ENCODE measurements around the gene UBE2E1. TPM values are rescaled to one million over a fixed set of nuclear protein-coding genes. Genes with fewer than 3 reads are reported as not detected.
"Not testable (repeated sequence)": the region's sequence is repeated elsewhere in the genome, so short reads cannot be mapped to it uniquely, and the experiment has no call there.

Gene UBE2E1
- total RNA-seq, 1 donor from 2014 or later: 124 TPM

GRCh38 chr3:23877329-23877980 is 71.7 kb downstream of the UBE2E1 start:
- no peaks in the 10 kb centered on the region for H3K9me3 ChIP-seq
- H3K4me1 ChIP-seq: peaks cover 49% of the 10 kb centered on the region
- DNase-seq (ENCODE audit: extremely low spot score in 2 of 2): no peak
- H3K27me3 ChIP-seq: no peaks in the 10 kb centered on the region
- no peak overlapping the region for H3K4me3 ChIP-seq
- TF ChIP-seq POLR2AphosphoS5 (IDR thresholded peaks at IDR 0.05; ENCODE audit: insufficient read depth in 1 of 2, low read depth in 1 of 2) (no peak), POLR2A (IDR thresholded peaks at IDR 0.05) (no peak), CTCF (IDR thresholded peaks at IDR 0.05) (no peak)
- no peaks in the 10 kb centered on the region for H3K36me3 ChIP-seq
- no peak overlapping the region for H3K27ac ChIP-seq
- intact Hi-C loops (cut with DNase I): no loop called here

GRCh38 chr3:23879485-23879884 is 73.7 kb downstream of the UBE2E1 start:
- Histone ChIP-seq H3K36me3 (no peaks in the 10 kb centered on the region), H3K27ac (no peak overlapping the region), H3K4me3 (no peak overlapping the region), H3K27me3 (no peaks in the 10 kb centered on the region), H3K9me3 (no peaks in the 10 kb centered on the region), H3K4me1 (peaks cover 36% of the 10 kb centered on the region)
- no peak for TF ChIP-seq POLR2A (IDR thresholded peaks at IDR 0.05)
- TF ChIP-seq CTCF (IDR thresholded peaks at IDR 0.05): no peak
- no peak for TF ChIP-seq POLR2AphosphoS5 (IDR thresholded peaks at IDR 0.05; ENCODE audit: insufficient read depth in 1 of 2, low read depth in 1 of 2)
- DNase-seq (ENCODE audit: extremely low spot score in 2 of 2): no peak
- intact Hi-C loops (cut with DNase I): no loop called here

- no peak overlapping the region for H3K27ac ChIP-seq
These were observed 75.1 kb downstream of the UBE2E1 start for GRCh38 chr3:23880703-23881339.

GRCh38 chr3:23881993-23882392 is 76.2 kb downstream of the UBE2E1 start:
- H3K36me3 ChIP-seq; intact Hi-C loops (cut with DNase I); H3K27ac ChIP-seq; H3K9me3 ChIP-seq; H3K27me3 ChIP-seq; DNase-seq (ENCODE audit: extremely low spot score in 2 of 2); H3K4me3 ChIP-seq: not testable (repeated sequence)
- peaks cover 15% of the 10 kb centered on the region for H3K4me1 ChIP-seq

More at GRCh38 chr3:23880703-23881339, 75.1 kb downstream of the UBE2E1 start:
- H3K27me3 ChIP-seq: no peaks in the 10 kb centered on the region
- H3K4me3 ChIP-seq: no peak overlapping the region
- H3K4me1 ChIP-seq: peaks cover 26% of the 10 kb centered on the region
- intact Hi-C loops (cut with DNase I): no loop called here
- H3K36me3 ChIP-seq: no peaks in the 10 kb centered on the region
- H3K9me3 ChIP-seq: no peaks in the 10 kb centered on the region
- no peak for DNase-seq (ENCODE audit: extremely low spot score in 2 of 2)
- TF ChIP-seq POLR2AphosphoS5 (IDR thresholded peaks at IDR 0.05; ENCODE audit: insufficient read depth in 1 of 2, low read depth in 1 of 2) (no peak), POLR2A (IDR thresholded peaks at IDR 0.05) (no peak), CTCF (IDR thresholded peaks at IDR 0.05) (no peak)

GRCh38 chr3:23882487-23882918 is 76.7 kb downstream of the UBE2E1 start:
- no peak overlapping the region for H3K4me3 ChIP-seq
- TF ChIP-seq POLR2AphosphoS5 (IDR thresholded peaks at IDR 0.05; ENCODE audit: insufficient read depth in 1 of 2, low read depth in 1 of 2) (no peak), CTCF (IDR thresholded peaks at IDR 0.05) (no peak), POLR2A (IDR thresholded peaks at IDR 0.05) (no peak)
- no peaks in the 10 kb centered on the region for H3K9me3 ChIP-seq
- H3K36me3 ChIP-seq: no peaks in the 10 kb centered on the region
- H3K27ac ChIP-seq: no peak overlapping the region
- DNase-seq (ENCODE audit: extremely low spot score in 2 of 2): no peak
- no peaks in the 10 kb centered on the region for H3K27me3 ChIP-seq
- peaks cover 10% of the 10 kb centered on the region for H3K4me1 ChIP-seq
- intact Hi-C loops (cut with DNase I): no loop called here
